ENCODE results near the gene HCN2.
A peak's percentile ranks its signal among the peaks of the same experiment; 100 is the strongest.

HCN2 gene

DNA sequence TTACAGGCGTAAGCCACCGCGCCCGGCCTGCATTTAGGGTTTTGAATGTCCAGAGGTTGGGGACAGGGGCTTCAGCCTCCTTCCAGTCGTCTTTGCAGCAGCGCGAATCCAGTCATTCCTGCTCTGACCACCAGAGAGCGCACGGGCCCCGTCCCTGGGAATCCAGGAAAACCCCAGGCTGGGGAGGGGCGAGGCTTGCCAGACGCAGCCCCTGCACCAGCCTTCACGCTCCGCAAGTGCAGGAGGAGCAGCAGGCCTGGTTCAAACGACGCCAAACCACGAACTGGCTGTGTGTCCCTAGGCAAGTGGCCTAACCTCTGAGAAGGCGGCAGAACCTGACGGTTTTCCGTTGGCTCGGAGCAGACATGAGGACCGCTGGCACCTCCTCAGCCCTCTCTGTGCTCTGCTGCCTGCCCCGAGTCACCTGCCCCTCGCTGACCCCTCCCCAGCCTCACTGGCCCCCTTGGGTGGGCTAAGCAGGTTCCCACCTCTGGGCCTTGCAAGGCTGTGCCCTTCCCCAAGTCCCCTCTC, 75.3 kb downstream of the HCN2 start:
- TF ChIP-seq GATA1 (IDR thresholded peaks at IDR 0.05; ENCODE audit: low read depth, low read length) (no peak), POLR2A (IDR thresholded peaks at IDR 0.05; ENCODE audit: low read length) (no peak)
- DNase-seq, result peak; percentile 73 to 82
